GM12878 (cell line): Measurements from ENCODE around the gene RNASEH2A. TPM values are rescaled to one million over a fixed set of nuclear protein-coding genes. Genes with fewer than 3 reads are reported as not detected.

Experiments used
- ATAC-seq: fragments of 200-7000 bp; cut with Tn5 transposase; 3 replicates; pipeline ENCODE4 v1.9.1; 2020; ENCODE audit warnings: mild to moderate bottlenecking, moderate library complexity
- BruUV-seq: library from RNA; stranded (reverse); fragments of 400-500 nt; replicated peaks from 2 replicates; lab custom pipeline; 2021; lab: Mats Ljungman, UMichigan
- CTCF ChIA-PET: fragments of 300-600 bp; sonication (Branson Sonifier 250); formaldehyde crosslinking; extraction: SDS; loops from one replicate; lab custom pipeline; 2021; ENCODE audit warnings: inconsistent platforms; lab: Yijun Ruan, JAX
- POLR2A ChIA-PET: fragments of 350-600 bp; formaldehyde crosslinking; extraction: SDS; loops from one replicate; lab custom pipeline; 2021; ENCODE audit warnings: inconsistent platforms; lab: Charles Lee
- RAD21 ChIA-PET: fragments of 300-600 bp; sonication (Branson Sonifier 250); formaldehyde crosslinking; loops from one replicate; lab custom pipeline; 2023; ENCODE audit warnings: antibody characterized with exemption; ENCODE audit not compliant: unreplicated experiment; lab: Charles Lee
- SMC1A ChIA-PET: fragments of 300-600 bp; sonication (Branson Sonifier 250); formaldehyde crosslinking; loops from one replicate; lab custom pipeline; 2023; ENCODE audit not compliant: unreplicated experiment, uncharacterized antibody; lab: Charles Lee
- DNase-seq: peaks from one replicate; pipeline ENCODE4 v3.0.0-alpha.2; 2011; ENCODE audit warnings: low read depth, low spot score
- FAIRE-seq: peaks from 3 replicates; lab custom pipeline; 2011; peaks lifted over from hg19 to GRCh38; lab: Jason Lieb, UNC
- H2AFZ ChIP-seq: 2 replicates; pipeline ENCODE4 v1.6.0; 2011; ENCODE audit warnings: low read depth, low read length, control low read depth; ENCODE audit not compliant: control insufficient read depth
- H3K27ac ChIP-seq: 2 replicates; pipeline ENCODE4 v1.5.1; 2011; ENCODE audit warnings: control low read depth; ENCODE audit not compliant: control insufficient read depth, insufficient read depth
- H3K27me3 ChIP-seq, 2 experiments: replicated peaks in 1 of 2; 2 replicates each; pipeline versions ENCODE4 v1.6.0 to v1.6.1; 2011; ENCODE audit warnings: low read length in 1 of 2; ENCODE audit not compliant: control insufficient read depth in 2 of 2, insufficient read depth in 2 of 2
- H3K36me3 ChIP-seq, 2 experiments: 2 replicates each; pipeline ENCODE4 v1.5.1; 2011; ENCODE audit warnings: low read length in 1 of 2; ENCODE audit not compliant: control insufficient read depth in 2 of 2, insufficient read depth in 2 of 2
- H3K4me1 ChIP-seq: 2 replicates; pipeline ENCODE4 v1.6.1; 2011; ENCODE audit warnings: mild to moderate bottlenecking, low read length, moderate library complexity, mixed read lengths; ENCODE audit not compliant: control insufficient read depth, insufficient read depth
- H3K4me2 ChIP-seq: 2 replicates; pipeline ENCODE4 v1.6.0; 2011; ENCODE audit warnings: control low read depth; ENCODE audit not compliant: control insufficient read depth, insufficient read depth
- H3K4me3 ChIP-seq: fragments of 200-600 bp; sonication (generic); 2 replicates; pipeline ENCODE4 v1.5.1; 2016
- H3K79me2 ChIP-seq: 2 replicates; pipeline ENCODE4 v1.6.0; 2011; ENCODE audit warnings: low read length; ENCODE audit not compliant: control insufficient read depth, insufficient read depth
- H3K9ac ChIP-seq: 2 replicates; pipeline ENCODE4 v1.8.0; 2011; ENCODE audit warnings: low read length, control low read depth, mixed read lengths; ENCODE audit not compliant: control insufficient read depth, insufficient read depth
- H3K9me3 ChIP-seq: replicated peaks from 3 replicates; pipeline ENCODE4 v1.5.1; 2011; ENCODE audit warnings: mild to moderate bottlenecking, low read length; ENCODE audit not compliant: control insufficient read depth, insufficient read depth
- H4K20me1 ChIP-seq: 2 replicates; pipeline ENCODE4 v1.6.0; 2011; ENCODE audit not compliant: control insufficient read depth, insufficient read depth
- ASH2L ChIP-seq: fragments of 300-600, 200-600 bp; sonication (generic); IDR thresholded peaks from 2 replicates; pipeline ENCODE4 v1.6.1; 2017; ENCODE audit warnings: low read depth, mild to moderate bottlenecking, borderline replicate concordance
- BHLHE40 ChIP-seq, 2 experiments: fragments of 450-650 bp in 1 of 2; IDR thresholded peaks; 2 replicates each; pipeline ENCODE4 v1.6.1; 2011 to 2017; ENCODE audit warnings: low read depth in 2 of 2, borderline replicate concordance in 1 of 2, improper control_type of control experiment in 1 of 2, low read length in 1 of 2, mild to moderate bottlenecking in 1 of 2
- FOS ChIP-seq: IDR thresholded peaks from 3 replicates; pipeline ENCODE4 v1.6.1; 2011; ENCODE audit warnings: borderline replicate concordance; ENCODE audit not compliant: insufficient read length; ENCODE audit errors: extremely low read depth
- HCFC1 ChIP-seq: fragments of 150-350 bp; IDR thresholded peaks from 2 replicates; pipeline ENCODE4 v1.6.1; 2014; ENCODE audit warnings: low read length
- IKZF1 ChIP-seq: fragments of 450-650 bp; conservative IDR thresholded peaks from 2 replicates; pipeline ENCODE4 v1.6.1; 2017; ENCODE audit warnings: antibody characterized with exemption, mild to moderate bottlenecking
- NBN ChIP-seq: fragments of 450-650 bp; IDR thresholded peaks from 2 replicates; pipeline ENCODE4 v1.6.1; 2016
- PAX8 ChIP-seq: fragments of 450-650 bp; IDR thresholded peaks from 2 replicates; pipeline ENCODE4 v1.6.1; 2017; ENCODE audit warnings: mild to moderate bottlenecking, moderate library complexity
- SIN3A ChIP-seq: IDR thresholded peaks from 2 replicates; pipeline ENCODE4 v1.6.1; 2012; ENCODE audit warnings: low read depth, low read length, improper control_type of control experiment
- YY1 ChIP-seq: IDR thresholded peaks from 2 replicates; pipeline ENCODE4 v1.6.1; 2011; ENCODE audit warnings: low read depth, mild to moderate bottlenecking, low read length
- ZBTB4 ChIP-seq: fragments of 450-650 bp; formaldehyde crosslinking; IDR thresholded peaks from 2 replicates; pipeline ENCODE4 v1.4.0; 2022; ENCODE audit warnings: mild to moderate bottlenecking, moderate library complexity
- WGBS: methylation state at CpG from one replicate; pipeline ENCODE4 v1.1.6; 2016; ENCODE audit warnings: low lambda C conversion rate; ENCODE audit not compliant: insufficient replicate concordance, insufficient coverage; ENCODE audit errors: missing lambda C conversion rate; 5-methylcytosine and 5-hydroxymethylcytosine counted together
- in situ Hi-C: fragments of 300-500 bp; cut with MboI; formaldehyde crosslinking; loops from 9 replicates; pipeline ENCODE4 v1.14.3; 2018; ENCODE audit warnings: mixed read lengths
- intact Hi-C: fragments of 100-400 bp; cut with micrococcal nuclease; formaldehyde crosslinking; loops from one replicate; pipeline ENCODE4 v1.14.2; 2022; ENCODE audit not compliant: unreplicated experiment
- polyA plus RNA-seq, 11 experiments: library from polyadenylated mRNA; depleted of rRNA in 4 of 11; unstranded in 6 of 11; stranded (reverse) in 5 of 11; fragments of >200 nt; fragmentation: Nextera tagmentation in 4 of 11; fragmentation: Illumina TruSeq in 1 of 11; extraction: Ambion mirVana in 4 of 11; extraction: Trizol in 1 of 11; gene quantifications; 1 replicate in 1 of 11; 2 replicates in 10 of 11; pipeline versions ENCODE4 v1.2.1 to v1.2.3, GENCODE V29; 2011 to 2016; ENCODE audit warnings: inconsistent platforms in 2 of 11, missing spikeins in 2 of 11, low read depth in 1 of 11
- total RNA-seq, 4 experiments: library from RNA; depleted of rRNA in 3 of 4; stranded (reverse); fragments of >200 nt in 3 of 4; fragmentation: Illumina TruSeq in 1 of 4; extraction: Trizol in 1 of 4; gene quantifications; 2 replicates each; pipeline versions ENCODE4 v1.2.1 to v1.2.3, GENCODE V29; 2013 to 2021
- TF ChIP-seq, protein P1 (sequence below): fragments of 450-650 bp; formaldehyde crosslinking; IDR thresholded peaks from 2 replicates; pipeline ENCODE4 v1.5.0; 2022; ENCODE audit warnings: mild to moderate bottlenecking, missing genetic modification characterization
- TF ChIP-seq, protein P2 (sequence below): IDR thresholded peaks from 2 replicates; pipeline ENCODE4 v1.6.1; 2011; ENCODE audit warnings: borderline replicate concordance, low read depth, mild to moderate bottlenecking, moderate library complexity, low read length; ENCODE audit not compliant: insufficient read depth, poor library complexity, severe bottlenecking
- TF ChIP-seq, protein P3 (sequence below): fragments of 450-650 bp; IDR thresholded peaks from 2 replicates; pipeline ENCODE4 v1.6.1; 2016; ENCODE audit warnings: mild to moderate bottlenecking

Gene RNASEH2A
- total and polyA plus RNA-seq, 10 of the 15 experiments (the other 5 are each of a cell fraction or from before 2014, with no cell fraction given), result 17.4 to 103 (median 40.4) TPM

DNA sequence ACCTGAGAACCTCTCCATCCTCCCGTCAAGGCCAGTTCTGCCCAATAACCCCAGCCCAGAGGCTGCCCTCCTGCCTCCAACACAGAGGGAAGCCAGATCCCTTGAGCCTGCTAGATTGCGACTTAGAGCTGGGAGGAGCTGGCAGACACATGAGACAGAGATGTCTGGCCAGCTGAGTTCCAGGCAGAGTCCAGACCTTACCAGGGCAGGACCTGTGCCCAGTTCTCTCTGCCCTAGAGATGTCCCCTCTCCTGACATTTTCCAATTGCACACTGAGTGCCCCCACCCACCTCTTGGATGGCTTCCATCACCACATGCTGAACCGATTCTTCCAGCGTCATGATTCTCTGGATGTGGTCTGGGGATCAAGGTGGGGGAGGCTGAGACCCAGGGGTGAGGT lies 34.1 kb upstream of the RNASEH2A start:
- Histone ChIP-seq H3K9ac (no peak overlapping the region), H3K27ac (no peak overlapping the region), H2AFZ (no peak overlapping the region), H3K4me2 (no peak overlapping the region), H3K27me3 (no peaks in the 10 kb centered on the region), H3K4me3 (no peak overlapping the region), H3K4me1 (peaks cover 4% of the 10 kb centered on the region), H3K36me3 (no peaks in the 10 kb centered on the region), H4K20me1 (no peaks in the 10 kb centered on the region), H3K79me2 (no peaks in the 10 kb centered on the region), H3K9me3 (no peaks in the 10 kb centered on the region)
- intact Hi-C loops (no loop called here), in situ Hi-C loops (no loop called here)
- ATAC-seq (no peak), FAIRE-seq (no peak), DNase-seq (no peak)
- CTCF ChIA-PET, result interaction anchor here (3.6 to 12.1 kb wide), 2 partner anchors 12 to 23 kb away, joined by 17 to 537 read pairs; partner anchors contain the start of gene JUNB
- POLR2A ChIA-PET, result no interaction called here
- 88% methylated on average over 4 of the region's 4 CpGs for WGBS
- TF ChIP-seq, protein P1, sequence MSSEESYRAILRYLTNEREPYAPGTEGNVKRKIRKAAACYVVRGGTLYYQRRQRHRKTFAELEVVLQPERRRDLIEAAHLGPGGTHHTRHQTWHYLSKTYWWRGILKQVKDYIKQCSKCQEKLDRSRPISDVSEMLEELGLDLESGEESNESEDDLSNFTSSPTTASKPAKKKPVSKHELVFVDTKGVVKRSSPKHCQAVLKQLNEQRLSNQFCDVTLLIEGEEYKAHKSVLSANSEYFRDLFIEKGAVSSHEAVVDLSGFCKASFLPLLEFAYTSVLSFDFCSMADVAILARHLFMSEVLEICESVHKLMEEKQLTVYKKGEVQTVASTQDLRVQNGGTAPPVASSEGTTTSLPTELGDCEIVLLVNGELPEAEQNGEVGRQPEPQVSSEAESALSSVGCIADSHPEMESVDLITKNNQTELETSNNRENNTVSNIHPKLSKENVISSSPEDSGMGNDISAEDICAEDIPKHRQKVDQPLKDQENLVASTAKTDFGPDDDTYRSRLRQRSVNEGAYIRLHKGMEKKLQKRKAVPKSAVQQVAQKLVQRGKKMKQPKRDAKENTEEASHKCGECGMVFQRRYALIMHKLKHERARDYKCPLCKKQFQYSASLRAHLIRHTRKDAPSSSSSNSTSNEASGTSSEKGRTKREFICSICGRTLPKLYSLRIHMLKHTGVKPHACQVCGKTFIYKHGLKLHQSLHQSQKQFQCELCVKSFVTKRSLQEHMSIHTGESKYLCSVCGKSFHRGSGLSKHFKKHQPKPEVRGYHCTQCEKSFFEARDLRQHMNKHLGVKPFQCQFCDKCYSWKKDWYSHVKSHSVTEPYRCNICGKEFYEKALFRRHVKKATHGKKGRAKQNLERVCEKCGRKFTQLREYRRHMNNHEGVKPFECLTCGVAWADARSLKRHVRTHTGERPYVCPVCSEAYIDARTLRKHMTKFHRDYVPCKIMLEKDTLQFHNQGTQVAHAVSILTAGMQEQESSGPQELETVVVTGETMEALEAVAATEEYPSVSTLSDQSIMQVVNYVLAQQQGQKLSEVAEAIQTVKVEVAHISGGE (CRISPR knock-in tag), result no peak
- TF ChIP-seq IKZF1, result no peak
- TF ChIP-seq FOS, result no peak
- TF ChIP-seq ZBTB4 (CRISPR knock-in tag), result no peak
- no peak for TF ChIP-seq YY1
- TF ChIP-seq HCFC1, result no peak
- TF ChIP-seq ASH2L, result no peak
- TF ChIP-seq PAX8, result no peak
- TF ChIP-seq SIN3A, result no peak
- TF ChIP-seq, protein P2, sequence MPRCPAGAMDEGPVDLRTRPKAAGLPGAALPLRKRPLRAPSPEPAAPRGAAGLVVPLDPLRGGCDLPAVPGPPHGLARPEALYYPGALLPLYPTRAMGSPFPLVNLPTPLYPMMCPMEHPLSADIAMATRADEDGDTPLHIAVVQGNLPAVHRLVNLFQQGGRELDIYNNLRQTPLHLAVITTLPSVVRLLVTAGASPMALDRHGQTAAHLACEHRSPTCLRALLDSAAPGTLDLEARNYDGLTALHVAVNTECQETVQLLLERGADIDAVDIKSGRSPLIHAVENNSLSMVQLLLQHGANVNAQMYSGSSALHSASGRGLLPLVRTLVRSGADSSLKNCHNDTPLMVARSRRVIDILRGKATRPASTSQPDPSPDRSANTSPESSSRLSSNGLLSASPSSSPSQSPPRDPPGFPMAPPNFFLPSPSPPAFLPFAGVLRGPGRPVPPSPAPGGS, result no peak
- TF ChIP-seq BHLHE40 (IDR thresholded peaks at IDR 0.05; ENCODE audit: borderline replicate concordance in 1 of 2, low read depth in 2 of 2, low read length in 1 of 2), result no peak
- TF ChIP-seq, protein P3, sequence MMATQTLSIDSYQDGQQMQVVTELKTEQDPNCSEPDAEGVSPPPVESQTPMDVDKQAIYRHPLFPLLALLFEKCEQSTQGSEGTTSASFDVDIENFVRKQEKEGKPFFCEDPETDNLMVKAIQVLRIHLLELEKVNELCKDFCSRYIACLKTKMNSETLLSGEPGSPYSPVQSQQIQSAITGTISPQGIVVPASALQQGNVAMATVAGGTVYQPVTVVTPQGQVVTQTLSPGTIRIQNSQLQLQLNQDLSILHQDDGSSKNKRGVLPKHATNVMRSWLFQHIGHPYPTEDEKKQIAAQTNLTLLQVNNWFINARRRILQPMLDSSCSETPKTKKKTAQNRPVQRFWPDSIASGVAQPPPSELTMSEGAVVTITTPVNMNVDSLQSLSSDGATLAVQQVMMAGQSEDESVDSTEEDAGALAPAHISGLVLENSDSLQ, result no peak
- TF ChIP-seq NBN, result no peak
- SMC1A ChIA-PET, result interaction anchor here (3.7 kb wide), 1 partner anchor 24 kb away, joined by 25 read pairs; no protein-coding TSS in a partner anchor
- RAD21 ChIA-PET, result interaction anchor here (0.8 kb wide), 1 partner anchor 12 kb away, joined by 3 read pairs; no protein-coding TSS in a partner anchor
- BruUV-seq, result no TSS peak
